ENCODE measurements around the gene HAPSTR1.

The HAPSTR1 gene

GRCh38 chr16:9135797-9136196, 44.4 kb downstream of the HAPSTR1 start:
- DNase-seq (no peak), ATAC-seq (ENCODE audit: insufficient read depth, low read depth) (no peak)
- Histone ChIP-seq H3K4me2 (ENCODE audit: insufficient read depth, low read length) (no peak overlapping the region), H3K36me3 (ENCODE audit: insufficient read depth, low read length) (no peaks in the 10 kb centered on the region), H3K79me2 (ENCODE audit: insufficient read depth, low read length) (no peaks in the 10 kb centered on the region), H4K20me1 (ENCODE audit: insufficient read depth, low read length) (peaks cover 8% of the 10 kb centered on the region; the same call in 1 of the 2 replicates), H3K4me3 (ENCODE audit: low read depth in 1 of 2, low read length in 2 of 2) (no peak overlapping the region), H3K9ac (ENCODE audit: low read depth, low read length) (no peak overlapping the region), H3K27ac (ENCODE audit: low read length) (no peak overlapping the region), H2AFZ (ENCODE audit: low read depth, low read length) (no peak overlapping the region), H3K27me3 (ENCODE audit: insufficient read depth, low read length, poor library complexity) (no peaks in the 10 kb centered on the region), H3K4me1 (ENCODE audit: insufficient read depth, low read length) (peaks cover 4% of the 10 kb centered on the region; the same call in 1 of the 2 replicates), H3K9me3 (ENCODE audit: insufficient read depth, low read length, severe bottlenecking) (no peaks in the 10 kb centered on the region)
- TF ChIP-seq EZH2 (IDR thresholded peaks at IDR 0.05; ENCODE audit: borderline replicate concordance, low read depth, low read length, severe bottlenecking) (no peak), CTCF (IDR thresholded peaks at IDR 0.05; ENCODE audit: borderline replicate concordance, extremely low read depth, low read length, poor library complexity, severe bottlenecking) (no peak)

GRCh38 chr16:9136596-9136995, 45.2 kb downstream of the HAPSTR1 start:
- no peak overlapping the region for H3K9ac ChIP-seq (ENCODE audit: low read depth, low read length)

GRCh38 chr16:9138021-9138680, 46.7 kb downstream of the HAPSTR1 start:
- TF ChIP-seq EZH2 (IDR thresholded peaks at IDR 0.05; ENCODE audit: borderline replicate concordance, low read depth, low read length, severe bottlenecking) (no peak), CTCF (IDR thresholded peaks at IDR 0.05; ENCODE audit: borderline replicate concordance, extremely low read depth, low read length, poor library complexity, severe bottlenecking) (no peak)
- DNase-seq, result no peak
- Histone ChIP-seq H3K9ac (ENCODE audit: low read depth, low read length) (no peak overlapping the region), H3K4me1 (ENCODE audit: insufficient read depth, low read length) (peaks cover 4% of the 10 kb centered on the region; the same call in 1 of the 2 replicates), H3K4me3 (ENCODE audit: low read depth in 1 of 2, low read length in 2 of 2) (no peak overlapping the region), H3K36me3 (ENCODE audit: insufficient read depth, low read length) (no peaks in the 10 kb centered on the region), H3K9me3 (ENCODE audit: insufficient read depth, low read length, severe bottlenecking) (no peaks in the 10 kb centered on the region), H3K27me3 (ENCODE audit: insufficient read depth, low read length, poor library complexity) (no peaks in the 10 kb centered on the region), H4K20me1 (ENCODE audit: insufficient read depth, low read length) (peaks cover 8% of the 10 kb centered on the region; the same call in 1 of the 2 replicates), H3K27ac (ENCODE audit: low read length) (no peak overlapping the region), H3K79me2 (ENCODE audit: insufficient read depth, low read length) (no peaks in the 10 kb centered on the region), H2AFZ (ENCODE audit: low read depth, low read length) (no peak overlapping the region), H3K4me2 (ENCODE audit: insufficient read depth, low read length) (no peak overlapping the region)
- no peak for ATAC-seq (ENCODE audit: insufficient read depth, low read depth)

More at GRCh38 chr16:9136596-9136995, 45.2 kb downstream of the HAPSTR1 start:
- H4K20me1 ChIP-seq (ENCODE audit: insufficient read depth, low read length), result peaks cover 8% of the 10 kb centered on the region; the same call in 1 of the 2 replicates
- peaks cover 4% of the 10 kb centered on the region; the same call in 1 of the 2 replicates for H3K4me1 ChIP-seq (ENCODE audit: insufficient read depth, low read length)
- no peak for DNase-seq
- H3K4me3 ChIP-seq (ENCODE audit: low read depth in 1 of 2, low read length in 2 of 2), result no peak overlapping the region
- no peaks in the 10 kb centered on the region for H3K79me2 ChIP-seq (ENCODE audit: insufficient read depth, low read length)
- H3K36me3 ChIP-seq (ENCODE audit: insufficient read depth, low read length), result no peaks in the 10 kb centered on the region
- no peaks in the 10 kb centered on the region for H3K27me3 ChIP-seq (ENCODE audit: insufficient read depth, low read length, poor library complexity)
- no peaks in the 10 kb centered on the region for H3K9me3 ChIP-seq (ENCODE audit: insufficient read depth, low read length, severe bottlenecking)
- no peak overlapping the region for H2AFZ ChIP-seq (ENCODE audit: low read depth, low read length)
- no peak overlapping the region for H3K27ac ChIP-seq (ENCODE audit: low read length)
- no peak for TF ChIP-seq CTCF (IDR thresholded peaks at IDR 0.05; ENCODE audit: borderline replicate concordance, extremely low read depth, low read length, poor library complexity, severe bottlenecking)
- H3K4me2 ChIP-seq (ENCODE audit: insufficient read depth, low read length), result no peak overlapping the region
- ATAC-seq (ENCODE audit: insufficient read depth, low read depth), result no peak
